Endothelial cell of umbilical vein (primary cell): Measurements from ENCODE around the gene MALT1. TPM values are rescaled to one million over a fixed set of nuclear protein-coding genes. Genes with fewer than 3 reads are reported as not detected.

Experiments used
- BruUV-seq: library from RNA; stranded (reverse); fragments of 400-500 nt; replicated peaks from 2 replicates; lab custom pipeline; 2021; lab: Mats Ljungman, UMichigan
- CTCF ChIA-PET: fragments of 300-600, 350-600 bp; sonication (Branson Sonifier 250); formaldehyde crosslinking; loops from one replicate; lab custom pipeline; 2021; ENCODE audit warnings: antibody characterized with exemption, inconsistent platforms; lab: Charles Lee
- POLR2A ChIA-PET: fragments of 300-600, 350-600 bp; sonication (Branson Sonifier 250); formaldehyde crosslinking; loops from one replicate; lab custom pipeline; 2021; ENCODE audit warnings: antibody characterized with exemption, inconsistent platforms; lab: Charles Lee
- DNase-seq: peaks from one replicate; pipeline ENCODE4 v3.0.0-alpha.2; 2011; ENCODE audit warnings: low read depth, low spot score
- FAIRE-seq: peaks from 2 replicates; lab custom pipeline; 2011; peaks lifted over from hg19 to GRCh38; lab: Jason Lieb, UNC
- H2AFZ ChIP-seq: 2 replicates; pipeline ENCODE4 v1.6.0; 2012; ENCODE audit warnings: low read depth, low read length, control low read depth, inconsistent platforms
- H3K27ac ChIP-seq: 2 replicates; pipeline ENCODE4 v1.5.1; 2011; ENCODE audit warnings: low read depth, mild to moderate bottlenecking, control low read depth, low read length, moderate library complexity; ENCODE audit not compliant: insufficient read depth
- H3K27me3 ChIP-seq, 2 experiments: 2 replicates each; pipeline versions ENCODE4 v1.6.0 to v1.6.1; 2011; ENCODE audit warnings: low read length in 2 of 2, mixed read lengths in 1 of 2; ENCODE audit not compliant: control insufficient read depth in 2 of 2, insufficient read depth in 2 of 2
- H3K36me3 ChIP-seq, 2 experiments: 2 replicates in 1 of 2; 3 replicates in 1 of 2; pipeline ENCODE4 v1.5.1; 2011; ENCODE audit warnings: low read length in 2 of 2, mild to moderate bottlenecking in 1 of 2, moderate library complexity in 1 of 2; ENCODE audit not compliant: control insufficient read depth in 2 of 2, insufficient read depth in 2 of 2; ENCODE audit errors: extremely low read depth in 1 of 2
- H3K4me1 ChIP-seq: 3 replicates; pipeline ENCODE4 v1.5.1; 2011; ENCODE audit warnings: mild to moderate bottlenecking, low read length; ENCODE audit not compliant: control insufficient read depth, insufficient read depth; ENCODE audit errors: extremely low read depth
- H3K4me2 ChIP-seq: 2 replicates; pipeline ENCODE4 v1.6.1; 2011; ENCODE audit warnings: low read length, control low read depth, mixed read lengths; ENCODE audit not compliant: insufficient read depth
- H3K4me3 ChIP-seq, 3 experiments: fragments of 200-600 bp in 1 of 3; sonication (generic), shearing (Covaris generic) in 1 of 3; replicated peaks in 1 of 3; 2 replicates each; pipeline ENCODE4 v1.5.1; 2011 to 2016; ENCODE audit warnings: control low read depth in 3 of 3, low read length in 3 of 3, mild to moderate bottlenecking in 2 of 3, inconsistent platforms in 1 of 3, low read depth in 1 of 3, moderate library complexity in 1 of 3; ENCODE audit not compliant: insufficient read depth in 1 of 3
- H3K79me2 ChIP-seq: 2 replicates; pipeline ENCODE4 v1.6.0; 2012; ENCODE audit warnings: low read length, inconsistent platforms; ENCODE audit not compliant: control insufficient read depth, insufficient read depth
- H3K9ac ChIP-seq: replicated peaks from 2 replicates; pipeline ENCODE3; 2011; ENCODE audit warnings: low read length, control low read depth; ENCODE audit not compliant: insufficient read depth; ENCODE audit errors: extremely low read depth
- H3K9me1 ChIP-seq: replicated peaks from 3 replicates; pipeline ENCODE4 v1.6.0; 2011; ENCODE audit warnings: mild to moderate bottlenecking, low read length; ENCODE audit not compliant: control insufficient read depth, insufficient read depth; ENCODE audit errors: extremely low read depth
- H3K9me3 ChIP-seq: replicated peaks from 2 replicates; pipeline ENCODE4 v1.5.1; 2012; ENCODE audit warnings: low read length, inconsistent platforms; ENCODE audit not compliant: control insufficient read depth, insufficient read depth
- H4K20me1 ChIP-seq: replicated peaks from 2 replicates; pipeline ENCODE3; 2011; ENCODE audit warnings: mild to moderate bottlenecking, low read length; ENCODE audit not compliant: control insufficient read depth, insufficient read depth; ENCODE audit errors: extremely low read depth
- EZH2 ChIP-seq: IDR thresholded peaks from 2 replicates; pipeline ENCODE4 v1.6.1; 2012; ENCODE audit warnings: borderline replicate concordance, low read depth, mild to moderate bottlenecking, moderate library complexity, low read length, inconsistent platforms; ENCODE audit not compliant: severe bottlenecking
- FOS ChIP-seq: IDR thresholded peaks from 2 replicates; pipeline ENCODE4 v1.6.1; 2011; ENCODE audit warnings: mild to moderate bottlenecking, low read length, moderate library complexity, borderline replicate concordance; ENCODE audit not compliant: insufficient read depth
- GATA2 ChIP-seq: IDR thresholded peaks from 2 replicates; pipeline ENCODE4 v1.7.0; 2011; ENCODE audit warnings: low read depth, mild to moderate bottlenecking, moderate library complexity, mixed read lengths, low read length; ENCODE audit not compliant: insufficient read length, insufficient read depth
- JUN ChIP-seq: IDR thresholded peaks from 2 replicates; pipeline ENCODE4 v1.6.1; 2011; ENCODE audit warnings: borderline replicate concordance, low read depth; ENCODE audit not compliant: insufficient read length, insufficient read depth
- MAX ChIP-seq: IDR thresholded peaks from 2 replicates; pipeline ENCODE4 v1.6.1; 2011; ENCODE audit not compliant: insufficient read depth, insufficient read length
- MYC ChIP-seq: IDR thresholded peaks from one replicate; pipeline ENCODE4 v1.6.1; 2011; ENCODE audit warnings: mild to moderate bottlenecking, low read depth, low read length
- POLR2A ChIP-seq: IDR thresholded peaks from 2 replicates; pipeline ENCODE4 v1.6.1; 2012; ENCODE audit warnings: low read depth, mild to moderate bottlenecking, control low read depth, low read length
- POLR2AphosphoS5 ChIP-seq: IDR thresholded peaks from 2 replicates; pipeline ENCODE4 v1.6.1; 2012; ENCODE audit warnings: low read depth, mild to moderate bottlenecking, control low read depth, low read length, moderate library complexity; ENCODE audit not compliant: insufficient read depth
- dilution Hi-C: fragments of 300-500 bp; cut with MboI; formaldehyde crosslinking; loops from one replicate; pipeline ENCODE4 v1.15.0; 2019; ENCODE audit warnings: low sequenced_read_pairs; ENCODE audit not compliant: extremely low pct_ligation_motif_present
- intact Hi-C: fragments of 100-400 bp; cut with micrococcal nuclease; formaldehyde crosslinking; loops from one replicate; pipeline ENCODE4 v1.10.0; 2022
- polyA plus RNA-seq, 4 experiments: library from polyadenylated mRNA; depleted of rRNA in 3 of 4; stranded (reverse) in 3 of 4; unstranded in 1 of 4; fragments of >200 nt; gene quantifications; 2 replicates each; pipeline versions ENCODE4 v1.2.1 to v1.2.3, GENCODE V29; 2011 to 2012; ENCODE audit warnings: missing spikeins in 1 of 4
- total RNA-seq: library from RNA; stranded (reverse); gene quantifications from 2 replicates; pipeline ENCODE4 v1.2.3, GENCODE V29; 2021
- TF ChIP-seq, protein P1 (sequence below), 2 donors: IDR thresholded peaks; 1 replicate in 1 of 2; 2 replicates in 1 of 2; pipeline ENCODE4 v1.5.1; 2011; ENCODE audit warnings: low read length in 2 of 2, mild to moderate bottlenecking in 2 of 2, moderate library complexity in 2 of 2, control low read depth in 1 of 2, inconsistent platforms in 1 of 2, low read depth in 1 of 2; ENCODE audit not compliant: insufficient read depth in 1 of 2; ENCODE audit errors: extremely low read depth in 1 of 2

The MALT1 gene
- total and polyA plus RNA-seq, 2 donors (not counting 3 experiments of a cell fraction or from before 2014, with no cell fraction given), result 2.8 to 5.1 TPM

GRCh38 chr18:58632552-58632951, 38.7 kb upstream of the MALT1 start:
- intact Hi-C loops (no loop called here), dilution Hi-C loops (no loop called here)
- TF ChIP-seq POLR2A (no peak), MAX (no peak), EZH2 (no peak), FOS (no peak), MYC (no peak), GATA2 (no peak), POLR2AphosphoS5 (no peak), JUN (no peak)
- TF ChIP-seq, protein P1, sequence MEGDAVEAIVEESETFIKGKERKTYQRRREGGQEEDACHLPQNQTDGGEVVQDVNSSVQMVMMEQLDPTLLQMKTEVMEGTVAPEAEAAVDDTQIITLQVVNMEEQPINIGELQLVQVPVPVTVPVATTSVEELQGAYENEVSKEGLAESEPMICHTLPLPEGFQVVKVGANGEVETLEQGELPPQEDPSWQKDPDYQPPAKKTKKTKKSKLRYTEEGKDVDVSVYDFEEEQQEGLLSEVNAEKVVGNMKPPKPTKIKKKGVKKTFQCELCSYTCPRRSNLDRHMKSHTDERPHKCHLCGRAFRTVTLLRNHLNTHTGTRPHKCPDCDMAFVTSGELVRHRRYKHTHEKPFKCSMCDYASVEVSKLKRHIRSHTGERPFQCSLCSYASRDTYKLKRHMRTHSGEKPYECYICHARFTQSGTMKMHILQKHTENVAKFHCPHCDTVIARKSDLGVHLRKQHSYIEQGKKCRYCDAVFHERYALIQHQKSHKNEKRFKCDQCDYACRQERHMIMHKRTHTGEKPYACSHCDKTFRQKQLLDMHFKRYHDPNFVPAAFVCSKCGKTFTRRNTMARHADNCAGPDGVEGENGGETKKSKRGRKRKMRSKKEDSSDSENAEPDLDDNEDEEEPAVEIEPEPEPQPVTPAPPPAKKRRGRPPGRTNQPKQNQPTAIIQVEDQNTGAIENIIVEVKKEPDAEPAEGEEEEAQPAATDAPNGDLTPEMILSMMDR (IDR thresholded peaks at IDR 0.05; ENCODE audit: extremely low read depth in 1 of 2, insufficient read depth in 1 of 2, low read depth in 1 of 2, low read length in 2 of 2), result no peak
- no peak overlapping the region for H2AFZ ChIP-seq
- H3K27me3 ChIP-seq, result peaks cover 4 to 13% of the 10 kb centered on the region in 2 experiments
- H3K79me2 ChIP-seq, result no peaks in the 10 kb centered on the region
- H3K9ac ChIP-seq, result no peak overlapping the region
- no peak overlapping the region for H3K4me3 ChIP-seq
- POLR2A ChIA-PET, result no interaction called here
- H3K27ac ChIP-seq, result no peak overlapping the region
- no peaks in the 10 kb centered on the region for H3K4me1 ChIP-seq
- no peak for DNase-seq
- no peaks in the 10 kb centered on the region for H3K36me3 ChIP-seq
- no peak overlapping the region for H3K4me2 ChIP-seq
- no peaks in the 10 kb centered on the region for H3K9me3 ChIP-seq
- no peak for FAIRE-seq
- no peaks in the 10 kb centered on the region for H3K9me1 ChIP-seq
- BruUV-seq, result no TSS peak
- CTCF ChIA-PET, result interaction anchor here (1.4 kb wide), 1 partner anchor 11 kb away, joined by 3 read pairs; no protein-coding TSS in a partner anchor
- H4K20me1 ChIP-seq, result no peaks in the 10 kb centered on the region
